ENCODE data around the gene TBX20.
"Not testable (repeated sequence)": the region's sequence is repeated elsewhere in the genome, so short reads cannot be mapped to it uniquely, and the experiment has no call there.

DNA sequence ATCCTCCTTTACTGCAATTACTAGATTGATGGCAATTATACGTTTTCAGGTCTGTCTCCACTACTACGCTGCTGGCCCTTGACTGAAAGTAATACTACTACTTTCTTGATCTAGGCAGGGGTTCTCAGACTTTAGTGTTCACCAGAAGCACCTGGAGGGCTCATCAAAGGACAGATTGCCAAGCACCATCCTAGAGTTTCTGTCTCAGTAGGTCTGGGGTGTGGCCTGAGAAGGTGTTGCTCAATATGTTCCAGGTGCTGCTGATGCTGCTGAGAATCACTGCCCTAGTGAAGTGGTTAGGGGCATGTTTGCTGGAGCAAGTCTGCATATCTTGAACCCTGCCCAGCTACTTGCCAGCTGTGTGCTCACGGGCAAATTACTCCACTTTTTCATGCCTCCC is 37.9 kb downstream of the TBX20 start:
- TF ChIP-seq, protein P1, sequence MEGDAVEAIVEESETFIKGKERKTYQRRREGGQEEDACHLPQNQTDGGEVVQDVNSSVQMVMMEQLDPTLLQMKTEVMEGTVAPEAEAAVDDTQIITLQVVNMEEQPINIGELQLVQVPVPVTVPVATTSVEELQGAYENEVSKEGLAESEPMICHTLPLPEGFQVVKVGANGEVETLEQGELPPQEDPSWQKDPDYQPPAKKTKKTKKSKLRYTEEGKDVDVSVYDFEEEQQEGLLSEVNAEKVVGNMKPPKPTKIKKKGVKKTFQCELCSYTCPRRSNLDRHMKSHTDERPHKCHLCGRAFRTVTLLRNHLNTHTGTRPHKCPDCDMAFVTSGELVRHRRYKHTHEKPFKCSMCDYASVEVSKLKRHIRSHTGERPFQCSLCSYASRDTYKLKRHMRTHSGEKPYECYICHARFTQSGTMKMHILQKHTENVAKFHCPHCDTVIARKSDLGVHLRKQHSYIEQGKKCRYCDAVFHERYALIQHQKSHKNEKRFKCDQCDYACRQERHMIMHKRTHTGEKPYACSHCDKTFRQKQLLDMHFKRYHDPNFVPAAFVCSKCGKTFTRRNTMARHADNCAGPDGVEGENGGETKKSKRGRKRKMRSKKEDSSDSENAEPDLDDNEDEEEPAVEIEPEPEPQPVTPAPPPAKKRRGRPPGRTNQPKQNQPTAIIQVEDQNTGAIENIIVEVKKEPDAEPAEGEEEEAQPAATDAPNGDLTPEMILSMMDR (IDR thresholded peaks at IDR 0.05) = not testable (repeated sequence)
- not testable (repeated sequence) for TF ChIP-seq POLR2A, POLR2AphosphoS5 (IDR thresholded peaks at IDR 0.05)
